Cardiac fibroblast (primary cell): ENCODE results near the gene SGO2.

ENCODE experiments used
- DNase-seq, 2 donors: peaks; one replicate each; pipeline versions ENCODE4 v3.0.0 to v3.0.0-alpha.2; 2010; ENCODE audit warnings: low read depth in 2 of 2
- H3K4me3 ChIP-seq, 2 donors: replicated peaks in 1 of 2; 1 replicate in 1 of 2; 2 replicates in 1 of 2; pipeline ENCODE4 v1.5.1; 2011; ENCODE audit warnings: low read depth in 2 of 2, low read length in 2 of 2, mild to moderate bottlenecking in 2 of 2, moderate library complexity in 1 of 2
- TF ChIP-seq, protein P1 (sequence below): IDR thresholded peaks from one replicate; pipeline ENCODE4 v1.5.1; 2011; ENCODE audit warnings: low read depth, mild to moderate bottlenecking, low read length, inconsistent platforms

SGO2 gene

DNA sequence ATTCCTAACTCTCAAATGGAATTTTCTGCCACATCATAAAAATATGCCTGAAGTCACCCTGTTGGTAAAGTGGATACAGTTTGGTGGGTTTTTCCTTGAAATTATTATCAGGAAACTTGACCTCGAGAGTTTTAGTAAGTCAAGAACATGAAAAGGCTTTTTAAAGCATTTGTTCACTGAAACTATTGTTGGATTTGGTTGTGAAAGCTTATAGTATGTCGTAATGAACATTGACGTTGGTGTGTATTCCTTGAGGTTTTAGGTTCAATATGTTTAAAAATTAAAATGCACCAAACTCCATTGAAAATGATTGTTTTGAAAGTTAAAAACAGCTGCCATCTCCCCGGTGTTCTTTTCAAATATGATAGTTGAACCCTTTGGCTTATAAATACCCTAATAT, 90.6 kb downstream of the SGO2 start:
- no peak overlapping the region for H3K4me3 ChIP-seq
- peak; percentile 48 to 57 for DNase-seq
- TF ChIP-seq, protein P1, sequence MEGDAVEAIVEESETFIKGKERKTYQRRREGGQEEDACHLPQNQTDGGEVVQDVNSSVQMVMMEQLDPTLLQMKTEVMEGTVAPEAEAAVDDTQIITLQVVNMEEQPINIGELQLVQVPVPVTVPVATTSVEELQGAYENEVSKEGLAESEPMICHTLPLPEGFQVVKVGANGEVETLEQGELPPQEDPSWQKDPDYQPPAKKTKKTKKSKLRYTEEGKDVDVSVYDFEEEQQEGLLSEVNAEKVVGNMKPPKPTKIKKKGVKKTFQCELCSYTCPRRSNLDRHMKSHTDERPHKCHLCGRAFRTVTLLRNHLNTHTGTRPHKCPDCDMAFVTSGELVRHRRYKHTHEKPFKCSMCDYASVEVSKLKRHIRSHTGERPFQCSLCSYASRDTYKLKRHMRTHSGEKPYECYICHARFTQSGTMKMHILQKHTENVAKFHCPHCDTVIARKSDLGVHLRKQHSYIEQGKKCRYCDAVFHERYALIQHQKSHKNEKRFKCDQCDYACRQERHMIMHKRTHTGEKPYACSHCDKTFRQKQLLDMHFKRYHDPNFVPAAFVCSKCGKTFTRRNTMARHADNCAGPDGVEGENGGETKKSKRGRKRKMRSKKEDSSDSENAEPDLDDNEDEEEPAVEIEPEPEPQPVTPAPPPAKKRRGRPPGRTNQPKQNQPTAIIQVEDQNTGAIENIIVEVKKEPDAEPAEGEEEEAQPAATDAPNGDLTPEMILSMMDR = no peak

DNA sequence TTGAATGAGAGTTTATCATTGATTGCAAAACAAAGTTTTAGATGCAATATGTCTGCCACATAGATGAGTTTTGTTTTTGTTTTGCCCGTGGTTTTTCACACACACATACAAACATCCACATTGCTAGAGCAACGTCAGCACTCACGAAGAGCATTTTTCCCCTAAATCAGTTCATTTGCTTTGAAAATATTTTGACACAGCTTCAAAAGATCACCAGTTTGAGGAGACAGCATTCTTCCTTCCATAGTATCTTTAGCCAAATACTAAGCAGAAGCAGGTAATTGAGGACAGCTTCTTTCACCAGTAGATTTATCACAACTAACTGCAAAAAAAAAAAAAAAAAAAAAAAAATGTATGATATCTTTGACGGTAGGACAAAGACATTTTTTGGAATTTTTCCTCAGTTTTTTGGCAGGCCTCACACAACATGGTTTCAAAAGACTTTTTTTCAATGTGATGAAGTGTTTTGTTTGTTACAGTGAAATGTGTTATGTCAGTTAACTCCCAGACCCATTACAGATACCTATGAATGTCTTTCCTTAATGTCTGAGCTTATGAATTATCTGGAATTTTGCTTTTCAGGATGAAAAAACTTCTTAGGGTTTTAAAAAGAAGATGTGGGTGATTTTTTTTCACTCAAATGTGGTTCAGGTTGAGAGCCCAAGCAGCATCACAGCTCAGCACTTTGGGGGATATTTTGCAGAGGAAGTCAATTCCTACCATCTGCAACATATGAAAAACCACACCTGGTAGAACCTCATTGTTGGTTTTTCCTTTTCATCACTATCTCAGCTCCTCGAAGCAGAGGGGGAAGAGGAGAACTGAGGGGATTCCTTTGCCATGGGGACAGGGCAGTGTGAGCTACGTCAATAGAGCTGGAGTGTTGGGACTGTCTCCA, 91.4 kb downstream of the SGO2 start:
- DNase-seq = peak; percentile 48 to 86
- TF ChIP-seq, protein P1 = no peak
- H3K4me3 ChIP-seq = no peak overlapping the region

DNA sequence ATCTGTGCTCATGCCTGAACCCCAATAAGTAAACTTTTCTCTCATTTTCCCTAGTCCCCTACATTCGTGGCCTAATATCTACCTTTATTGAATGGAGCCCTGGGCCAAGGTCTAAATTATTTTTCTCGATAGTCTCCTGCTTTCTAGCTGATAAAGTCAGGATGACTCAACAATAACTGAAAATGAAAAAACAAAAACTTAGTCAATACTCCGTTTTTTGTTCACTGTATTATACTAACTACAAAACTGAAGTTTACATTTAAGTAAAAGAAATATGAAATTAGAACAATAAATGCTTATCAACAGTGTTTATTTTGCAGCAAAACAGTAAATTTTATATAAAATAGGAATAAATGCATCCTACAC, 92.0 kb downstream of the SGO2 start:
- TF ChIP-seq, protein P1 = no peak
- H3K4me3 ChIP-seq = no peak overlapping the region
- no peak for DNase-seq

DNA sequence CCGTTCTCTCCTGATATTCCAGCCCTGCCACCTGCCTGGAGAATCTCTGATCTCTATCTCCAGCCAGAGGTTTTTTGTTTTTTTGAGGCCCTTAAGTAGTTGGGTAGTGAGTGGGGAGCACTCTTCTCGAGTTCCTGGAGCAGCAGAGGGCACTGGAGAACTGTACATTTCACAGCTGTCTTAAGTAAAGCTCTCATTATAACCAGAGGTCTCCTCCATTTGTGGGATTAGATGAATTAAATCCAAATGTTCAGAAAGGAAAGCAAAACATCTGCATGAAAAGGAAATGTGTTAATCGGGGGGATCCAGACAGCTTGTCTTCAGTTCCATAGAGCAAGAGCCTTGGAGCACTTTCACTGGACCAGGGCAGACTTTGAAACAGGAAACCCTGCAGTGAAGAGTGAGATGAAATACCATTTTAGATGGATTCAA, 92.6 kb downstream of the SGO2 start:
- H3K4me3 ChIP-seq = no peak overlapping the region
- DNase-seq = peak; percentile 63 to 88
- TF ChIP-seq, protein P1 = peak; percentile 2

DNA sequence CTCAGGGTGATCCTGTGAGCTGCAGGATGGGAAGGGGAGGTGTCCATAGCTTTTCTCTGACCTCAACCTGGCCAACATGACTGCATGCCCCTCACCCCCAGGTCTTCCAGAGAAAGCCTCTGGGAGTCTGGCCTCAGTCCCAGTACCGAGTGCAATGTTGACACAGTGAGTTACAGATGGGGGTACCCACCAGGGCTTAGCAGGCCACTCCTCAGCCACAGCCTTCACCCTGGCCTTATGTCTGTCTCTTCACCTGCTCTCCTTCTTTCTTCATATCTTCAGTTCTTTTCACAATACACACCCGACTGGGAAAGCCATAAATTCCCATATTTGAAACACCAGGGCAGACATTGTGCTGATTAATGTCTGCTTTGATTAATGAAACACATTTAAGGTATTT, 93.3 kb downstream of the SGO2 start:
- TF ChIP-seq, protein P1 = no peak
- no peak for DNase-seq
- no peak overlapping the region for H3K4me3 ChIP-seq

DNA sequence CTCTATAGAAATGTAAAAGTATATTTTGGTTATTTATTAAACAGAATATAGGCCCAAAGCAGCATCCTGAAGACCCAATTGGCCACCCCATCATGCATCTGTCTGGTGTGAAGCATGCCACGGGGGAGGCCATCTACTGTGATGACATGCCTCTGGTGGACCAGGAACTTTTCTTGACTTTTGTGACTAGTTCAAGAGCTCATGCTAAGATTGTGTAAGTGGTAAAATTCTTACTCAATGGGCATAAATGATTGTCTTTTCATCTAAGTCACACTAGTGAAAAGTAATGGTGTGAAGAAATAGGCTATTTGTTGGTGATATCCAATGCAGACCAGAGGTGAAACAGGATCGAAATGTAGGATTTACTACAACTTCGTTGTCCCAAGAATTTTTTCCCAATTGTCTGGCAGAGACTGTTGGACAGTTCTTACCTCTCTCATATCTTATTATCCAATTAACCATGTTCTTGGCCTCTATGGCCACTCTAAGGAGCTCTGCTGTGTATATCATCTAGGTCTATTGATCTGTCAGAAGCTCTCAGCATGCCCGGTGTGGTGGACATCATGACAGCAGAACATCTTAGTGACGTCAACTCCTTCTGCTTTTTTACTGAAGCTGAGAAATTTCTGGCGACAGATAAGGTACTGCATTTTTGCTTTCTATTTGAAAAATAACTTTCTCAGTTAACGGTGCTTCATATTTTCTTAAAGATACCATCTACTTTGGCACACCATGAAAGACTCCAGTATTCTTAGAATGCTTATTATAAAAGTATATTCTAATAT, 94.8 kb downstream of the SGO2 start:
- no peak overlapping the region for H3K4me3 ChIP-seq
- DNase-seq = no peak
- TF ChIP-seq, protein P1 = no peak
